Smooth muscle cell (in vitro differentiated cells): ENCODE measurements around the gene ULBP2. TPM values are rescaled to one million over a fixed set of nuclear protein-coding genes. Genes with fewer than 3 reads are reported as not detected.
"Not testable (repeated sequence)": the region's sequence is repeated elsewhere in the genome, so short reads cannot be mapped to it uniquely, and the experiment has no call there.

ENCODE experiments used
- DNase-seq: peaks from one replicate; lab custom pipeline; 2025; ENCODE audit not compliant: unreplicated experiment; lab: John Stamatoyannopoulos, UW
- H2AFZ ChIP-seq: fragments of 200-600 bp; sonication (generic); 2 replicates; pipeline ENCODE4 v1.6.0; 2016; ENCODE audit warnings: antibody characterized with exemption, low read depth, mild to moderate bottlenecking
- H3F3A ChIP-seq: fragments of 200-600 bp; sonication (generic); 2 replicates; pipeline ENCODE4 v1.6.0; 2017; ENCODE audit warnings: antibody characterized with exemption, low read depth
- H3K27ac ChIP-seq: fragments of 200-600 bp; sonication (generic); 2 replicates; pipeline ENCODE4 v1.5.1; 2016; ENCODE audit warnings: low read depth, mild to moderate bottlenecking
- H3K27me3 ChIP-seq: fragments of 200-600 bp; sonication (generic); 2 replicates; pipeline ENCODE4 v1.6.1; 2016; ENCODE audit warnings: low read depth, mild to moderate bottlenecking
- H3K36me3 ChIP-seq: fragments of 200-600 bp; sonication (generic); 2 replicates; pipeline ENCODE4 v1.5.1; 2016; ENCODE audit warnings: low read depth
- H3K4me1 ChIP-seq: fragments of 200-600 bp; sonication (generic); 2 replicates; pipeline ENCODE4 v1.5.1; 2016; ENCODE audit warnings: low read depth
- H3K4me2 ChIP-seq: fragments of 200-600 bp; sonication (generic); 2 replicates; pipeline ENCODE4 v1.6.0; 2016; ENCODE audit warnings: mild to moderate bottlenecking
- H3K4me3 ChIP-seq: fragments of 200-600 bp; sonication (generic); 2 replicates; pipeline ENCODE4 v1.5.1; 2016; ENCODE audit warnings: mild to moderate bottlenecking
- H3K79me2 ChIP-seq: fragments of 200-600 bp; sonication (generic); 2 replicates; pipeline ENCODE4 v1.6.0; 2016; ENCODE audit warnings: low read depth, mild to moderate bottlenecking
- H3K9ac ChIP-seq: fragments of 200-600 bp; sonication (generic); 2 replicates; pipeline ENCODE4 v1.6.0; 2016; ENCODE audit warnings: low read depth
- H3K9me3 ChIP-seq: fragments of 200-600 bp; sonication (generic); replicated peaks from 2 replicates; pipeline ENCODE4 v1.5.1; 2016; ENCODE audit warnings: low read depth
- H4K20me1 ChIP-seq: fragments of 200-600 bp; sonication (generic); 2 replicates; pipeline ENCODE4 v1.6.0; 2016; ENCODE audit warnings: low read depth
- whole genome bisulfite sequencing: methylation state at CpG from one replicate; pipeline ENCODE4 v1.1.7; 2016; ENCODE audit warnings: low lambda C conversion rate; 5-methylcytosine and 5-hydroxymethylcytosine counted together
- polyA plus RNA-seq: library from polyadenylated mRNA; unstranded; fragments of >200 nt; fragmentation: Nextera tagmentation; extraction: Ambion mirVana; gene quantifications from 2 replicates; pipeline ENCODE4 v1.2.1, GENCODE V29; 2016
- total RNA-seq: library from RNA; depleted of rRNA; stranded (reverse); fragments of >200 nt; gene quantifications from 2 replicates; pipeline ENCODE4 v1.2.3, GENCODE V29; 2014
- TF ChIP-seq, protein P1 (sequence below): fragments of 200-600 bp; sonication (generic); IDR thresholded peaks from 2 replicates; pipeline ENCODE4 v1.5.1; 2017; ENCODE audit warnings: borderline replicate concordance, mild to moderate bottlenecking, antibody characterized with exemption; ENCODE audit not compliant: insufficient read depth, poor library complexity, severe bottlenecking

The ULBP2 gene
- total and polyA plus RNA-seq, 2 experiments from 2014 or later, result 8.8 to 11.7 TPM

- WGBS, result 83% methylated on average over 3 of the region's 3 CpGs
- no peak for DNase-seq
- TF ChIP-seq, protein P1, sequence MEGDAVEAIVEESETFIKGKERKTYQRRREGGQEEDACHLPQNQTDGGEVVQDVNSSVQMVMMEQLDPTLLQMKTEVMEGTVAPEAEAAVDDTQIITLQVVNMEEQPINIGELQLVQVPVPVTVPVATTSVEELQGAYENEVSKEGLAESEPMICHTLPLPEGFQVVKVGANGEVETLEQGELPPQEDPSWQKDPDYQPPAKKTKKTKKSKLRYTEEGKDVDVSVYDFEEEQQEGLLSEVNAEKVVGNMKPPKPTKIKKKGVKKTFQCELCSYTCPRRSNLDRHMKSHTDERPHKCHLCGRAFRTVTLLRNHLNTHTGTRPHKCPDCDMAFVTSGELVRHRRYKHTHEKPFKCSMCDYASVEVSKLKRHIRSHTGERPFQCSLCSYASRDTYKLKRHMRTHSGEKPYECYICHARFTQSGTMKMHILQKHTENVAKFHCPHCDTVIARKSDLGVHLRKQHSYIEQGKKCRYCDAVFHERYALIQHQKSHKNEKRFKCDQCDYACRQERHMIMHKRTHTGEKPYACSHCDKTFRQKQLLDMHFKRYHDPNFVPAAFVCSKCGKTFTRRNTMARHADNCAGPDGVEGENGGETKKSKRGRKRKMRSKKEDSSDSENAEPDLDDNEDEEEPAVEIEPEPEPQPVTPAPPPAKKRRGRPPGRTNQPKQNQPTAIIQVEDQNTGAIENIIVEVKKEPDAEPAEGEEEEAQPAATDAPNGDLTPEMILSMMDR, result no peak
- Histone ChIP-seq H3K4me1 (no peaks in the 10 kb centered on the region), H3K4me2 (no peak overlapping the region), H3K79me2 (no peaks in the 10 kb centered on the region), H3K36me3 (no peaks in the 10 kb centered on the region), H3K27me3 (peaks cover 86% of the 10 kb centered on the region), H3K9ac (no peak overlapping the region), H3K27ac (no peak overlapping the region), H3K4me3 (no peak overlapping the region), H3K9me3 (no peaks in the 10 kb centered on the region), H3F3A (no peaks in the 10 kb centered on the region), H4K20me1 (no peaks in the 10 kb centered on the region), H2AFZ (no peak overlapping the region)
These were observed 9.8 kb downstream of the ULBP2 start for GRCh38 chr6:149951626-149952025.

- H3K79me2 ChIP-seq, H4K20me1 ChIP-seq, H2AFZ ChIP-seq, H3K9me3 ChIP-seq, H3F3A ChIP-seq, H3K4me3 ChIP-seq, H3K9ac ChIP-seq, H3K36me3 ChIP-seq, H3K4me2 ChIP-seq, H3K4me1 ChIP-seq, H3K27ac ChIP-seq, DNase-seq: not testable (repeated sequence)
- peaks cover 96% of the 10 kb centered on the region for H3K27me3 ChIP-seq
- WGBS, result 39% methylated on average over 2 of the region's 2 CpGs
These were observed 11.6 kb downstream of the ULBP2 start for GRCh38 chr6:149953390-149953789.

DNA sequence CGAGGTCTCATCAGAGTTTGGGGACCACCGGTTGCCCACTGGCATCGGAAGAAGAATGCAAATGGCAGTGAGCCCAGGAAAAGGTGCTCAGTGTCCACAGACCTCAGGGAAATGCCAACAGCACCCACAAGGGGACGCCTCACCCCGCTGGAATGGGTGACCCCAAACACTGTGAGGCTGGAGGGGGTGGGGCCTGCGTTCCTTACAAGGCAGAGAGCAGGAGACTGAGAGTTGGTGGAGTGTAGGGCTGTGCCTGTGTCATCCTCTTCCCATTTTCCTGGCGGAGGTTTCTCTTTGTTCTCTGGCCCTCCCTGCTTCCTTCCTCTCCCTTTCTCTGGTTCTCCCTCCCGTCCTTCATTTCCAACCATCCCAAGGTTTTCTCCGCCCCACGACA, 12.1 kb downstream of the ULBP2 start:
- WGBS, result 8% methylated on average over 4 of the region's 10 CpGs
- not testable (repeated sequence) for H3F3A ChIP-seq, H4K20me1 ChIP-seq, H3K4me3 ChIP-seq, H3K9ac ChIP-seq, H3K9me3 ChIP-seq, H2AFZ ChIP-seq, H3K27ac ChIP-seq, DNase-seq, H3K79me2 ChIP-seq, H3K4me2 ChIP-seq, H3K4me1 ChIP-seq, H3K36me3 ChIP-seq
- peaks cover 93% of the 10 kb centered on the region for H3K27me3 ChIP-seq

- H3K4me1 ChIP-seq, H2AFZ ChIP-seq, H4K20me1 ChIP-seq, H3K4me2 ChIP-seq, H3K9me3 ChIP-seq, H3K27ac ChIP-seq, H3K79me2 ChIP-seq, H3F3A ChIP-seq, H3K9ac ChIP-seq, H3K4me3 ChIP-seq, DNase-seq, H3K36me3 ChIP-seq: not testable (repeated sequence)
- H3K27me3 ChIP-seq, result peaks cover 93% of the 10 kb centered on the region
- 11% methylated on average over 34 of the region's 53 CpGs for WGBS
These were observed 12.6 kb downstream of the ULBP2 start for GRCh38 chr6:149954328-149954983.

- not testable (repeated sequence) for H3K36me3 ChIP-seq, H3K9ac ChIP-seq, H2AFZ ChIP-seq, H3K79me2 ChIP-seq, H3K4me2 ChIP-seq, H3K27ac ChIP-seq, H3K4me3 ChIP-seq, H3F3A ChIP-seq, H3K4me1 ChIP-seq, H3K9me3 ChIP-seq, H4K20me1 ChIP-seq, DNase-seq
- 25% methylated on average over 13 of the region's 21 CpGs for WGBS
- peaks cover 93% of the 10 kb centered on the region for H3K27me3 ChIP-seq
These were observed 13.3 kb downstream of the ULBP2 start for GRCh38 chr6:149954984-149955653.

GRCh38 chr6:149955654-149956317, 14.0 kb downstream of the ULBP2 start:
- H3K4me1 ChIP-seq, H3K9ac ChIP-seq, H3K4me3 ChIP-seq, H3K9me3 ChIP-seq, H3K36me3 ChIP-seq, H3K27ac ChIP-seq, H3F3A ChIP-seq, H3K79me2 ChIP-seq, H3K4me2 ChIP-seq, DNase-seq, H2AFZ ChIP-seq, H4K20me1 ChIP-seq: not testable (repeated sequence)
- WGBS, result 49% methylated on average over 7 of the region's 7 CpGs
- peaks cover 93% of the 10 kb centered on the region for H3K27me3 ChIP-seq

DNA sequence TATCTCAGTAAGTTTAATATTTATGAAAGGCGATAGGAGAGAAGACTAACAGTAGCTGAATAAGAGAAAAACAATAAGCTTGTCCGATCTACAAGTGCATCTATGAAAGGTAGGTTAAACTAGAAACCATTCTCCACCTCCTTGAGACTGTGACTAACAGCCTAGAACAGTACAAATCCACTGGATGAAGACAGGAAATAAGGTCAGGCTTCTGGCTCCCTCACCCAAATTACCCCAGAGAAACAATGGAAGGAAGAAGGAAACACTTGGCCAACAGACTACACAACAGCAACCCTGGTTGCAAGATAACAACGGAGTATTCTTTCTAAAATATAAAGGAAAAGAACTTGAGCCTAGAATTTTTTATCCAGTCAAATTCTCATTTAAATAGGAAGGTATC, 16.3 kb downstream of the ULBP2 start:
- not testable (repeated sequence) for H3K4me1 ChIP-seq, H3K4me2 ChIP-seq, H3K4me3 ChIP-seq, DNase-seq, H3K9me3 ChIP-seq, H4K20me1 ChIP-seq, H3F3A ChIP-seq, H3K27ac ChIP-seq, H3K79me2 ChIP-seq, H3K9ac ChIP-seq, H3K36me3 ChIP-seq, H2AFZ ChIP-seq
- WGBS, result 74% methylated on average over 3 of the region's 3 CpGs
- peaks cover 79% of the 10 kb centered on the region for H3K27me3 ChIP-seq
